H1 (cell line): ENCODE data around the gene SYNDIG1. TPM values are rescaled to one million over a fixed set of nuclear protein-coding genes. Genes with fewer than 3 reads are reported as not detected.

ENCODE experiments used
- CTCF ChIA-PET: fragments of 300-600 bp; sonication (Branson Sonifier 250); formaldehyde crosslinking; loops from one replicate; lab custom pipeline; 2021; ENCODE audit not compliant: partially characterized antibody; lab: Charles Lee
- POLR2A ChIA-PET: fragments of 300-600 bp; sonication (Branson Sonifier 250); formaldehyde crosslinking; loops from one replicate; lab custom pipeline; 2021; ENCODE audit warnings: inconsistent platforms; ENCODE audit not compliant: partially characterized antibody; lab: Charles Lee
- DNase-seq, 2 experiments: peaks; one replicate each; pipeline versions ENCODE4 v3.0.0 to v3.0.0-alpha.2; 2010 to 2022; ENCODE audit warnings: low spot score in 2 of 2, low read depth in 1 of 2, mixed read lengths in 1 of 2
- FAIRE-seq: peaks from 2 replicates; lab custom pipeline; 2011; peaks lifted over from hg19 to GRCh38; lab: Jason Lieb, UNC
- H2AFZ ChIP-seq: 2 replicates; pipeline ENCODE4 v1.8.1; 2012; ENCODE audit warnings: low read length, inconsistent platforms
- H2AK5ac ChIP-seq: 2 replicates; pipeline ENCODE4 v1.6.1; 2013; ENCODE audit warnings: low read depth, low read length
- H2BK120ac ChIP-seq: replicated peaks from 2 replicates; pipeline ENCODE3; 2013; ENCODE audit warnings: low read depth, low read length, inconsistent platforms
- H2BK12ac ChIP-seq: 2 replicates; pipeline ENCODE4 v1.6.1; 2013; ENCODE audit warnings: low read depth, low read length
- H2BK15ac ChIP-seq: 2 replicates; pipeline ENCODE4 v1.6.1; 2013; ENCODE audit warnings: low read length
- H2BK20ac ChIP-seq: 2 replicates; pipeline ENCODE4 v1.6.1; 2013; ENCODE audit warnings: low read length
- H2BK5ac ChIP-seq: 2 replicates; pipeline ENCODE4 v1.6.1; 2013; ENCODE audit warnings: low read depth, low read length
- H3K14ac ChIP-seq: 2 replicates; pipeline ENCODE4 v1.6.1; 2013; ENCODE audit warnings: inconsistent platforms; ENCODE audit not compliant: insufficient read length
- H3K18ac ChIP-seq: 2 replicates; pipeline ENCODE4 v1.6.1; 2013; ENCODE audit warnings: low read length; ENCODE audit errors: extremely low read depth
- H3K23ac ChIP-seq: 2 replicates; pipeline ENCODE4 v1.6.1; 2013; ENCODE audit warnings: inconsistent platforms; ENCODE audit not compliant: insufficient read length
- H3K23me2 ChIP-seq: 2 replicates; pipeline ENCODE4 v1.6.1; 2013; ENCODE audit warnings: low read depth, low read length
- H3K27ac ChIP-seq: 2 replicates; pipeline ENCODE4 v1.6.1; 2011; ENCODE audit warnings: low read depth, low read length, inconsistent platforms
- H3K27me3 ChIP-seq, 4 experiments: replicated peaks in 1 of 4; 1 replicate in 1 of 4; 2 replicates in 3 of 4; pipeline versions ENCODE4 v1.6.1 to v1.8.1; 2011 to 2013; ENCODE audit warnings: low read length in 3 of 4, mild to moderate bottlenecking in 3 of 4, inconsistent platforms in 2 of 4, mixed read lengths in 2 of 4, moderate library complexity in 1 of 4; ENCODE audit not compliant: control insufficient read depth in 3 of 4, insufficient read depth in 3 of 4; ENCODE audit errors: extremely low read depth in 1 of 4
- H3K36me3 ChIP-seq, 4 experiments: 2 replicates each; pipeline versions ENCODE4 v1.6.1 to v1.8.1; 2011 to 2013; ENCODE audit warnings: mild to moderate bottlenecking in 4 of 4, low read length in 3 of 4, moderate library complexity in 2 of 4, control low read depth in 1 of 4, inconsistent platforms in 1 of 4; ENCODE audit not compliant: insufficient read depth in 4 of 4, control insufficient read depth in 2 of 4
- H3K4ac ChIP-seq: replicated peaks from 2 replicates; pipeline ENCODE3; 2013; ENCODE audit warnings: low read length, low read depth, mixed read lengths, inconsistent platforms; ENCODE audit not compliant: insufficient read length
- H3K4me1 ChIP-seq, 4 experiments: replicated peaks in 1 of 4; 1 replicate in 1 of 4; 2 replicates in 3 of 4; pipeline versions ENCODE4 v1.6.1 to v1.8.1; 2011 to 2013; ENCODE audit warnings: low read length in 3 of 4, inconsistent platforms in 2 of 4, mixed read lengths in 1 of 4; ENCODE audit not compliant: insufficient read depth in 4 of 4, control insufficient read depth in 3 of 4
- H3K4me2 ChIP-seq, 2 experiments: 2 replicates each; pipeline versions ENCODE4 v1.6.1 to v1.8.1; 2011 to 2013; ENCODE audit warnings: low read depth in 2 of 2, low read length in 2 of 2, control low read depth in 1 of 2, inconsistent platforms in 1 of 2, mild to moderate bottlenecking in 1 of 2; ENCODE audit not compliant: insufficient read depth in 1 of 2
- H3K4me3 ChIP-seq, 4 experiments: fragments of 200-600, 300-600 bp in 1 of 4; sonication (generic), shearing (Covaris generic), sonication (Bioruptor Twin) in 1 of 4; 2 replicates each; pipeline versions ENCODE4 v1.5.1 to v1.8.1; 2011 to 2016; ENCODE audit warnings: low read length in 4 of 4, low read depth in 3 of 4, control low read depth in 2 of 4, inconsistent platforms in 2 of 4, mild to moderate bottlenecking in 2 of 4, mixed read lengths in 1 of 4, moderate library complexity in 1 of 4; ENCODE audit not compliant: insufficient read depth in 2 of 4; ENCODE audit errors: extremely low read depth in 1 of 4
- H3K56ac ChIP-seq: replicated peaks from 2 replicates; pipeline ENCODE3; 2013; ENCODE audit warnings: low read depth, mild to moderate bottlenecking, mixed read lengths, low read length, inconsistent platforms; ENCODE audit not compliant: insufficient read length
- H3K79me1 ChIP-seq: 2 replicates; pipeline ENCODE4 v1.6.1; 2013; ENCODE audit warnings: low read depth, low read length, control low read depth
- H3K79me2 ChIP-seq, 2 experiments: 2 replicates each; pipeline versions ENCODE4 v1.6.1 to v1.8.1; 2012 to 2013; ENCODE audit warnings: low read length in 2 of 2, mild to moderate bottlenecking in 2 of 2, inconsistent platforms in 1 of 2; ENCODE audit not compliant: insufficient read depth in 2 of 2, control insufficient read depth in 1 of 2
- H3K9ac ChIP-seq, 4 experiments: replicated peaks in 1 of 4; 1 replicate in 1 of 4; 2 replicates in 3 of 4; pipeline versions ENCODE4 v1.6.1 to v1.8.1; 2011 to 2013; ENCODE audit warnings: low read depth in 3 of 4, low read length in 3 of 4, control low read depth in 2 of 4, mild to moderate bottlenecking in 2 of 4, moderate library complexity in 2 of 4, inconsistent platforms in 1 of 4; ENCODE audit errors: extremely low read depth in 1 of 4
- H3K9me3 ChIP-seq, 2 experiments: 2 replicates each; pipeline versions ENCODE4 v1.6.1 to v1.8.1; 2012 to 2013; ENCODE audit warnings: mild to moderate bottlenecking in 2 of 2, moderate library complexity in 2 of 2, control low read depth in 1 of 2, inconsistent platforms in 1 of 2, low read depth in 1 of 2, low read length in 1 of 2, mixed read lengths in 1 of 2; ENCODE audit not compliant: insufficient read depth in 2 of 2
- H4K20me1 ChIP-seq, 2 experiments: replicated peaks in 1 of 2; 2 replicates each; pipeline versions ENCODE3 to v1.8.1; 2011 to 2013; ENCODE audit warnings: inconsistent platforms in 2 of 2, low read length in 2 of 2, mild to moderate bottlenecking in 1 of 2; ENCODE audit not compliant: insufficient read depth in 2 of 2, control insufficient read depth in 1 of 2
- H4K5ac ChIP-seq: 2 replicates; pipeline ENCODE4 v1.6.1; 2013; ENCODE audit warnings: low read length, low read depth, mixed read lengths, inconsistent platforms; ENCODE audit not compliant: insufficient read length
- H4K8ac ChIP-seq: 2 replicates; pipeline ENCODE4 v1.8.0; 2013; ENCODE audit warnings: mild to moderate bottlenecking, moderate library complexity, low read length, inconsistent platforms; ENCODE audit not compliant: insufficient read depth; ENCODE audit errors: extremely low read depth
- H4K91ac ChIP-seq: replicated peaks from 2 replicates; pipeline ENCODE3; 2013; ENCODE audit warnings: low read length, mixed read lengths, inconsistent platforms; ENCODE audit not compliant: insufficient read length
- ATF3 ChIP-seq: IDR thresholded peaks from 2 replicates; pipeline ENCODE4 v1.6.1; 2011; ENCODE audit warnings: low read depth, mild to moderate bottlenecking, low read length; ENCODE audit not compliant: insufficient read depth
- CBX8 ChIP-seq: fragments of 300-800, 300-1000 bp; sonication (generic); IDR thresholded peaks from 2 replicates; pipeline ENCODE4 v1.7.1; 2016; ENCODE audit warnings: low read depth, low read length, borderline replicate concordance
- MAX ChIP-seq: IDR thresholded peaks from 2 replicates; pipeline ENCODE4 v1.6.1; 2012; ENCODE audit warnings: inconsistent platforms
- NANOG ChIP-seq: IDR thresholded peaks from 2 replicates; pipeline ENCODE4 v1.6.1; 2011; ENCODE audit warnings: low read length, low read depth, mild to moderate bottlenecking, inconsistent platforms; ENCODE audit not compliant: insufficient read depth, poor library complexity, severe bottlenecking
- TAF1 ChIP-seq: IDR thresholded peaks from 2 replicates; pipeline ENCODE4 v1.6.1; 2011; ENCODE audit warnings: mild to moderate bottlenecking, low read depth, low read length
- ZNF274 ChIP-seq: IDR thresholded peaks from 2 replicates; pipeline ENCODE4 v1.7.0; 2012; ENCODE audit warnings: low read length, borderline replicate concordance; ENCODE audit errors: extremely low read depth
- WGBS, 2 experiments: shearing (Covaris generic) in 1 of 2; methylation state at CpG; one replicate each; pipeline versions ENCODE4 v1.1.6 to v1.1.7; 2013 to 2015; ENCODE audit warnings: low lambda C conversion rate in 2 of 2, mixed read lengths in 2 of 2, inconsistent platforms in 1 of 2, low coverage in 1 of 2, missing lambda C conversion rate in 1 of 2; ENCODE audit not compliant: insufficient replicate concordance in 2 of 2, insufficient coverage in 1 of 2, insufficient read length in 1 of 2; ENCODE audit errors: extremely low coverage in 1 of 2, missing lambda C conversion rate in 1 of 2; 5-methylcytosine and 5-hydroxymethylcytosine counted together
- polyA plus RNA-seq, 7 experiments: library from polyadenylated mRNA; depleted of rRNA in 3 of 7; stranded (reverse) in 5 of 7; unstranded in 2 of 7; fragments of >200 nt in 5 of 7; fragments of 200-250 nt in 2 of 7; gene quantifications; 1 replicate in 5 of 7; 2 replicates in 1 of 7; 4 replicates in 1 of 7; pipeline versions ENCODE4 v1.2.1 to v1.2.3, GENCODE V29; 2011 to 2013; ENCODE audit warnings: missing spikeins in 2 of 7, mixed read lengths in 2 of 7
- total RNA-seq: library from RNA; stranded (reverse); fragmentation: NEBNext Ultra II Directional; extraction: Animal tissue kit (Norgen Biotek cat#: 25700); gene quantifications from 2 replicates; pipeline ENCODE4 v1.2.1, GENCODE V29; 2021

The SYNDIG1 gene
- total and polyA plus RNA-seq, 2 of the 8 experiments (the other 6 are each of a cell fraction or from before 2014, with no cell fraction given): 6.5 to 7.8 TPM

- Histone ChIP-seq H4K20me1 (no peaks in the 10 kb centered on the region), H3K79me1 (no peaks in the 10 kb centered on the region), H3K79me2 (no peaks in the 10 kb centered on the region), H4K8ac (no peak overlapping the region), H4K91ac (no peak overlapping the region), H2AK5ac (no peak overlapping the region), H3K9ac (no peak overlapping the region), H3K4me2 (no peak overlapping the region), H3K4me3 (no peak overlapping the region), H4K5ac (no peak overlapping the region), H3K18ac (no peak overlapping the region), H3K36me3 (no peaks in the 10 kb centered on the region), H2BK5ac (no peak overlapping the region), H3K4ac (no peak overlapping the region), H3K4me1 (no peaks in the 10 kb centered on the region), H3K27ac (no peak overlapping the region), H2BK120ac (no peak overlapping the region), H2BK15ac (no peak overlapping the region), H3K14ac (no peak overlapping the region), H3K23ac (no peak overlapping the region), H2BK12ac (no peak overlapping the region), H3K56ac (no peak overlapping the region), H3K23me2 (no peaks in the 10 kb centered on the region), H3K27me3 (no peaks in the 10 kb centered on the region), H2BK20ac (no peak overlapping the region), H2AFZ (no peak overlapping the region), H3K9me3 (no peaks in the 10 kb centered on the region)
- CTCF ChIA-PET: interaction anchor here (0.9 to 1.8 kb wide), 2 partner anchors 16 to 44 kb away, joined by 3 to 4 read pairs; no protein-coding TSS in a partner anchor
- TF ChIP-seq TAF1 (no peak), NANOG (no peak), ZNF274 (no peak), CBX8 (no peak), MAX (no peak), ATF3 (no peak)
- 92% methylated on average over 9 of the region's 9 CpGs; no CpG with 5 or more reads in 1 of the 2 experiments for WGBS, 2 experiments
- DNase-seq: peak in 1 of 2 experiments; percentile 30
- no peak for FAIRE-seq
- POLR2A ChIA-PET: no interaction called here
Measured at GRCh38 chr20:24693466-24694156, 224.2 kb downstream of the SYNDIG1 start.
